ENCODE measurements around the gene SNAP25. TPM values are rescaled to one million over a fixed set of nuclear protein-coding genes. Genes with fewer than 3 reads are reported as not detected.

The SNAP25 gene
- total RNA-seq, 4 donors from 2014 or later, result 0.47 to 5.5 (median 2.3) TPM

DNA sequence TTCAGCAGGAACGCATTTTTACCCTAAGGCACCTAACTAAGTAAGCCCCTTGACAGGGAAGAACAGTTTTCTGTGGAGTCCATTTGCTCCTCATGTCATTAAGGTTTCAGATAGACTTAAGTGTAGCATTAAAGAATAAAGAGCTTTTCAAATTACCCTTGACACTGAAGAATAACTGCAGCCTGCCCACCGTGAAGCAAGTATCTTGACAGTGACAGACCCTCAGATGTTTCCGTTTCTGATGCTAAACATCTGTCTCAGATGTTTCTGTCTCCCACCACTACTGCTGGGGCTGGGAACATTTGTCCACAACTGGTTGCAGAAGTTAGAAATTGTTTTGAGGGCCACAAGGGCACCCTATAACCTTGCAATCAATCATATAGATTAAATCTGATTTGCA, 50.0 kb downstream of the SNAP25 start:
- Histone ChIP-seq H3K36me3 (no peaks in the 10 kb centered on the region), H3K27me3 (peaks cover 3% of the 10 kb centered on the region), H3K4me1 (no peaks in the 10 kb centered on the region), H3K9me3 (no peaks in the 10 kb centered on the region), H3K27ac (no peak overlapping the region), H3K4me3 (no peak overlapping the region)
- ATAC-seq, result no peak
- TF ChIP-seq EP300 (IDR thresholded peaks at IDR 0.05), result no peak
- TF ChIP-seq, protein P1, sequence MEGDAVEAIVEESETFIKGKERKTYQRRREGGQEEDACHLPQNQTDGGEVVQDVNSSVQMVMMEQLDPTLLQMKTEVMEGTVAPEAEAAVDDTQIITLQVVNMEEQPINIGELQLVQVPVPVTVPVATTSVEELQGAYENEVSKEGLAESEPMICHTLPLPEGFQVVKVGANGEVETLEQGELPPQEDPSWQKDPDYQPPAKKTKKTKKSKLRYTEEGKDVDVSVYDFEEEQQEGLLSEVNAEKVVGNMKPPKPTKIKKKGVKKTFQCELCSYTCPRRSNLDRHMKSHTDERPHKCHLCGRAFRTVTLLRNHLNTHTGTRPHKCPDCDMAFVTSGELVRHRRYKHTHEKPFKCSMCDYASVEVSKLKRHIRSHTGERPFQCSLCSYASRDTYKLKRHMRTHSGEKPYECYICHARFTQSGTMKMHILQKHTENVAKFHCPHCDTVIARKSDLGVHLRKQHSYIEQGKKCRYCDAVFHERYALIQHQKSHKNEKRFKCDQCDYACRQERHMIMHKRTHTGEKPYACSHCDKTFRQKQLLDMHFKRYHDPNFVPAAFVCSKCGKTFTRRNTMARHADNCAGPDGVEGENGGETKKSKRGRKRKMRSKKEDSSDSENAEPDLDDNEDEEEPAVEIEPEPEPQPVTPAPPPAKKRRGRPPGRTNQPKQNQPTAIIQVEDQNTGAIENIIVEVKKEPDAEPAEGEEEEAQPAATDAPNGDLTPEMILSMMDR (IDR thresholded peaks at IDR 0.05), result no peak
- TF ChIP-seq POLR2AphosphoS5 (IDR thresholded peaks at IDR 0.05), result no peak
- no peak for TF ChIP-seq POLR2A (IDR thresholded peaks at IDR 0.05)
- 62 to 86% methylated on average over 1 to 2 of the region's 3 CpGs for WGBS, 2 donors (ENCODE audit: low coverage in 1 of 2)

DNA sequence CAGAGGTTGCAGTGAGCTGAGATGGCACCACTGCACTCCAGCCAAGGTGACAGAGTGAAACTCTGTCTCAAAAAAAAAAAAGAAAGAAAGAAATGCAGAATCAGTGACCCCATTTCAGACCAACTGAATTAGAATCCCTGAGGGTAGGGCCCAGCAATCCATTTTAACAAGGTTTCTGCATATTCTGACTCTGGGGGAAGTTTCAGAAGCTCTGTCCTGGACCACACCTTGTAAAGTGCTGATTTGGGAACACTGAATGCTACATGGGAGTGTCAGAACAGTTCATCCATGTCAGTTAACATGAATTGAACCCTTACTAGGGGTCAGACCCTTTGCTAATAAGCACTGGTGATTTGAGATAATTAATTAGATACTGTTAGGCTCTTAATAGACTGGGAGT, 52.0 kb downstream of the SNAP25 start:
- TF ChIP-seq POLR2A (IDR thresholded peaks at IDR 0.05) (no peak), POLR2AphosphoS5 (IDR thresholded peaks at IDR 0.05) (no peak), EP300 (IDR thresholded peaks at IDR 0.05) (no peak)
- TF ChIP-seq, protein P1 (IDR thresholded peaks at IDR 0.05), result no peak
- ATAC-seq, result no peak
- Histone ChIP-seq H3K4me1 (no peaks in the 10 kb centered on the region), H3K27me3 (peaks cover 3% of the 10 kb centered on the region), H3K4me3 (no peak overlapping the region), H3K27ac (no peak overlapping the region), H3K9me3 (no peaks in the 10 kb centered on the region), H3K36me3 (no peaks in the 10 kb centered on the region)

DNA sequence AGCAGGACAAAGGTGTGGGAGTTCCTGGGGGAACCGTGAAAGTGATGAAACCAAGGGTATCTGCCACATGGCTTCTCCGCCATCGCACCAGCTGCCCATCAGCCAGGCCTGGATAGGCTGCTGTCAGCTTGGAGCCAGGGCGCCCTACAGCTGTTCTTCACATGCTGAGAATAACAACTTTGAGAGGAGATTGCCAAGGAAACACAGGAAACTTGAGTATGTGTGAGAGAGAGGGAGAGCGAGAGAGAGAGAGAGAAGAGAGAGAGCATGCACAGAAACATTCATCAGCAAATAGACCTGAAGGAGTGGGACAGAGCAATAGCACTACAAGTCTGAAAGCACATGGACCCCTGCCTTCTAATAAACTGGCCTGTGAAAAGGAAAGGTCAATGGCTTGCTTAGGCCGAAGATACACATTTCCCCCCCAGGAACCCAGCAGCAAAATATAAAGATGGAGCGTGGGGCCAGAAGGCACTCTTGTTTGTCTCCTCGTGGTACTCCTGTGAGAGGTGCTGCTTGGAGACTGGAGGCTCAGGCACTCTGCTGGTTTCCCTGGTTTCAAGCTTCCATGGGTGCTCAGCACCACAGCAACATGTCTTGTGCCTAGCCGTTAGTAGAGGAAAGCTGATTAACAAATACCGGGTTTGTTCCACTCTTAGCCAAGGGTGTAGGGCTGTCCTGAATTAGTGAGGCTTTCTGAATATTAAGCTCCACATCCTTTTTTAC, 53.0 kb downstream of the SNAP25 start:
- Histone ChIP-seq H3K4me1 (no peaks in the 10 kb centered on the region), H3K27ac (no peak overlapping the region), H3K36me3 (no peaks in the 10 kb centered on the region), H3K27me3 (peaks cover 3% of the 10 kb centered on the region), H3K9me3 (no peaks in the 10 kb centered on the region), H3K4me3 (no peak overlapping the region)
- ATAC-seq, result no peak
- WGBS, 2 donors (ENCODE audit: low coverage in 1 of 2), result 68% methylated on average over 9 of the region's 10 CpGs; no CpG with 5 or more reads in 1 of the 2 donors
- no peak for TF ChIP-seq EP300 (IDR thresholded peaks at IDR 0.05)
- TF ChIP-seq, protein P1 (IDR thresholded peaks at IDR 0.05), result no peak
- no peak for TF ChIP-seq POLR2A (IDR thresholded peaks at IDR 0.05)
- no peak for TF ChIP-seq POLR2AphosphoS5 (IDR thresholded peaks at IDR 0.05)

DNA sequence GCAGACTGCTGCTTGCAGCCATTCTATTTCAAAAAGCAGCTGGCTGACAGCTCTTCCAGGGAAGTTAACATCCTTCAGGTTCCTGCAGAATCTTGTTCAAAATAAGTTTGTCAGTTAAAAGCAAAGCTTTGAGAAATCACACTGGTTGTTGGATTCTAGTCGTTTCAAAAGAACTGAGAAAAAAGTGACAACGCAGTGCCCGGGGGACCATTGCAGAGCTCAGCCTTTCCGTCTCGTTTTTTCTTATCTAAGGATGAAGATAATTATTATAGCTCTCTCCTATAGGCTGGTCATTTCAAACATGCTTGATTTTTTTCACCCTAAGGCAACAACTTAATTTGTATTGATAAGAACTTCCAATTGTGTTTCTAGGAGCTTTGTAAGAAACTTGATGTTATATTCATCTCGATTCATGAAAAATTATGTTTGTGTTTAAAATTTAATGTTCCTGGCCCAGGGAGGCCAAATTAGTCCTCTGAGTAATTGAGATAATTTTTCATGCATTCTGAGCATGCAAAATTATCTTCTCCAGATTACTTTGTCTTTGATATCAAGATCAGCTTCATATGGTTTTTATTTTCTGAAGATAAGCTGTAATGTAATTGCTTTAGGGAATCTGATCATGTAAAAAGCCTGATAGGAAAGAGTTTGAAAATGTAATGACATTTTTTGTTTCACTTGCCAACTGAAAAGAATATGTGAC, 58.4 kb downstream of the SNAP25 start:
- no peaks in the 10 kb centered on the region for H3K36me3 ChIP-seq
- ATAC-seq, result no peak
- no peak overlapping the region for H3K27ac ChIP-seq
- WGBS, 2 donors (ENCODE audit: low coverage in 1 of 2), result 57 to 76% methylated on average over 6 of the region's 6 CpGs
- no peaks in the 10 kb centered on the region for H3K9me3 ChIP-seq
- H3K4me1 ChIP-seq, result no peaks in the 10 kb centered on the region
- no peak overlapping the region for H3K4me3 ChIP-seq
- H3K27me3 ChIP-seq, result no peaks in the 10 kb centered on the region
- TF ChIP-seq POLR2A (IDR thresholded peaks at IDR 0.05) (no peak), POLR2AphosphoS5 (IDR thresholded peaks at IDR 0.05) (no peak), EP300 (IDR thresholded peaks at IDR 0.05) (no peak)
- TF ChIP-seq, protein P1 (IDR thresholded peaks at IDR 0.05), result no peak

DNA sequence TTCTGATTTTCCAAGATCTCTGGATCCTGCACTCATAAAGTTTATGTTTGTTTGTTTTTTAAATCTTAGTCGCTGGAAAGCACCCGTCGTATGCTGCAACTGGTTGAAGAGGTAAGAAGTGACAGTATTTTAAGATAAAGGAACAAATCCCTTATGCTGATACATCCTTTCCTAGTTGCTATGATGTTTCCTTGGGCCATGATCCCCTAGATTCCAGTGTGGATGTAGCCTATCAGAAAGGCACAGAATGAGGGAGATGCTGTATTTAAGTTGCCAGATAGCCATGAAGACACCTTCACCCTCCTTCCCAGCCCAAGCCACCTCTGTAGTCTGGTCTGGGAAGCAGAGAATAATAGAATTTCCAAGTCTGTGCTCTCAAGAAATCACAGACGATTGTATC, 59.0 kb downstream of the SNAP25 start:
- ATAC-seq, result no peak
- Histone ChIP-seq H3K27ac (no peak overlapping the region), H3K27me3 (no peaks in the 10 kb centered on the region), H3K4me1 (no peaks in the 10 kb centered on the region), H3K36me3 (no peaks in the 10 kb centered on the region), H3K9me3 (no peaks in the 10 kb centered on the region), H3K4me3 (no peak overlapping the region)
- WGBS, 2 donors (ENCODE audit: low coverage in 1 of 2), result 82 to 83% methylated on average over 2 to 4 of the region's 4 CpGs
- TF ChIP-seq, protein P1 (IDR thresholded peaks at IDR 0.05), result no peak
- TF ChIP-seq POLR2A (IDR thresholded peaks at IDR 0.05) (no peak), POLR2AphosphoS5 (IDR thresholded peaks at IDR 0.05) (no peak), EP300 (IDR thresholded peaks at IDR 0.05) (no peak)
